Measurements from ENCODE around the gene CTIF.

DNA sequence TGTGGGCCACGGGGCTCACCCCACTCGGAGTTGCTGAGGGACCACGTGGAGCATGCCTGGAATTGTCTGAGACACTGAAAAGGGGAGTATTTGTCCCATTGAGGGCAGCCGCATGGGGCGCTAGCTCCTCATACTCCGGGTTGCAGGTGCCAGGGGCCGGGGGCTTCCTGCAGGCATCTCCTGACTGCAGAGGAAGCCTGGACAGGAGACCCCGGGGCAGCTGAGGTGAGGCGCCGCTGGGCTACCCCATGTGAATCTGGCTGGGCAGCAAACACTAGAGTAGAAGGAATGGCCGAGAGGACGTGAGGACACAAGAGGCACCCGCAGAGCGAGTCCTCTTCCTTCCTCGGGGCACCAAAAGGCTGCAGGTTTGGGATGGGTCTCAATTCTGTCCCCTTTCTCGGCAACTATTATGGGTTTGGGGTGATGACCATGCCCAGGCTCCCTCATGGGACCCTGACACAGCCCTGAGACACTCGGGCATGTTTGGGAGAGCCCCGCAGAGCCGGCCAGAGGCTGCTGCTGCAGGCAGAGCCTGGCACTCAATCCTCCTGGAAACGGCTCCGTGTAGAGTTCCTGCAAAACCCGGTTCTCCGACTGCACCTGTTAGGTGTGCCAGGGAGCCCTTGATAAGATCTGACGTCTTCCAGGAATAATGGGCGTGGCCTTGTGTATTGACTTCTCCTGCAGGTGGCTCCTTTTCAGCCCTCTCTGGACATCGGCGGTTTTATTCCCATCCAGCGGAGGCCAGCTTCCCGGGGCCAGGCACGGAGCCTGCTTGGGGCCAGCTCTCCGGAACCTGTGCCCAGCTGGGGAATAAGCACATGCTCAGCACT lies 77.0 kb downstream of the CTIF start:
- TF ChIP-seq JUNB (IDR thresholded peaks at IDR 0.05; ENCODE audit: unreplicated experiment) (no peak), POLR2AphosphoS5 (IDR thresholded peaks at IDR 0.05; ENCODE audit: low read depth) (no peak), EZH2 (IDR thresholded peaks at IDR 0.05; ENCODE audit: low read depth, unreplicated experiment) (no peak), STAT1 (IDR thresholded peaks at IDR 0.05; ENCODE audit: unreplicated experiment) (no peak), CREB1 (CRISPR knock-in tag; IDR thresholded peaks at IDR 0.05; ENCODE audit: low read depth) (no peak), EZH2phosphoT487 (IDR thresholded peaks at IDR 0.05; ENCODE audit: unreplicated experiment) (no peak)
- TF ChIP-seq, protein P1, sequence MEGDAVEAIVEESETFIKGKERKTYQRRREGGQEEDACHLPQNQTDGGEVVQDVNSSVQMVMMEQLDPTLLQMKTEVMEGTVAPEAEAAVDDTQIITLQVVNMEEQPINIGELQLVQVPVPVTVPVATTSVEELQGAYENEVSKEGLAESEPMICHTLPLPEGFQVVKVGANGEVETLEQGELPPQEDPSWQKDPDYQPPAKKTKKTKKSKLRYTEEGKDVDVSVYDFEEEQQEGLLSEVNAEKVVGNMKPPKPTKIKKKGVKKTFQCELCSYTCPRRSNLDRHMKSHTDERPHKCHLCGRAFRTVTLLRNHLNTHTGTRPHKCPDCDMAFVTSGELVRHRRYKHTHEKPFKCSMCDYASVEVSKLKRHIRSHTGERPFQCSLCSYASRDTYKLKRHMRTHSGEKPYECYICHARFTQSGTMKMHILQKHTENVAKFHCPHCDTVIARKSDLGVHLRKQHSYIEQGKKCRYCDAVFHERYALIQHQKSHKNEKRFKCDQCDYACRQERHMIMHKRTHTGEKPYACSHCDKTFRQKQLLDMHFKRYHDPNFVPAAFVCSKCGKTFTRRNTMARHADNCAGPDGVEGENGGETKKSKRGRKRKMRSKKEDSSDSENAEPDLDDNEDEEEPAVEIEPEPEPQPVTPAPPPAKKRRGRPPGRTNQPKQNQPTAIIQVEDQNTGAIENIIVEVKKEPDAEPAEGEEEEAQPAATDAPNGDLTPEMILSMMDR (conservative IDR thresholded peaks at IDR 0.05; ENCODE audit: low read depth in 2 of 2), result peak in 1 of 2 experiments; percentile 35; a peak in 1 of 4 replicates
- TF ChIP-seq, protein P2, sequence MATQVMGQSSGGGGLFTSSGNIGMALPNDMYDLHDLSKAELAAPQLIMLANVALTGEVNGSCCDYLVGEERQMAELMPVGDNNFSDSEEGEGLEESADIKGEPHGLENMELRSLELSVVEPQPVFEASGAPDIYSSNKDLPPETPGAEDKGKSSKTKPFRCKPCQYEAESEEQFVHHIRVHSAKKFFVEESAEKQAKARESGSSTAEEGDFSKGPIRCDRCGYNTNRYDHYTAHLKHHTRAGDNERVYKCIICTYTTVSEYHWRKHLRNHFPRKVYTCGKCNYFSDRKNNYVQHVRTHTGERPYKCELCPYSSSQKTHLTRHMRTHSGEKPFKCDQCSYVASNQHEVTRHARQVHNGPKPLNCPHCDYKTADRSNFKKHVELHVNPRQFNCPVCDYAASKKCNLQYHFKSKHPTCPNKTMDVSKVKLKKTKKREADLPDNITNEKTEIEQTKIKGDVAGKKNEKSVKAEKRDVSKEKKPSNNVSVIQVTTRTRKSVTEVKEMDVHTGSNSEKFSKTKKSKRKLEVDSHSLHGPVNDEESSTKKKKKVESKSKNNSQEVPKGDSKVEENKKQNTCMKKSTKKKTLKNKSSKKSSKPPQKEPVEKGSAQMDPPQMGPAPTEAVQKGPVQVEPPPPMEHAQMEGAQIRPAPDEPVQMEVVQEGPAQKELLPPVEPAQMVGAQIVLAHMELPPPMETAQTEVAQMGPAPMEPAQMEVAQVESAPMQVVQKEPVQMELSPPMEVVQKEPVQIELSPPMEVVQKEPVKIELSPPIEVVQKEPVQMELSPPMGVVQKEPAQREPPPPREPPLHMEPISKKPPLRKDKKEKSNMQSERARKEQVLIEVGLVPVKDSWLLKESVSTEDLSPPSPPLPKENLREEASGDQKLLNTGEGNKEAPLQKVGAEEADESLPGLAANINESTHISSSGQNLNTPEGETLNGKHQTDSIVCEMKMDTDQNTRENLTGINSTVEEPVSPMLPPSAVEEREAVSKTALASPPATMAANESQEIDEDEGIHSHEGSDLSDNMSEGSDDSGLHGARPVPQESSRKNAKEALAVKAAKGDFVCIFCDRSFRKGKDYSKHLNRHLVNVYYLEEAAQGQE (IDR thresholded peaks at IDR 0.05; ENCODE audit: unreplicated experiment), result no peak
- TF ChIP-seq, protein P3, sequence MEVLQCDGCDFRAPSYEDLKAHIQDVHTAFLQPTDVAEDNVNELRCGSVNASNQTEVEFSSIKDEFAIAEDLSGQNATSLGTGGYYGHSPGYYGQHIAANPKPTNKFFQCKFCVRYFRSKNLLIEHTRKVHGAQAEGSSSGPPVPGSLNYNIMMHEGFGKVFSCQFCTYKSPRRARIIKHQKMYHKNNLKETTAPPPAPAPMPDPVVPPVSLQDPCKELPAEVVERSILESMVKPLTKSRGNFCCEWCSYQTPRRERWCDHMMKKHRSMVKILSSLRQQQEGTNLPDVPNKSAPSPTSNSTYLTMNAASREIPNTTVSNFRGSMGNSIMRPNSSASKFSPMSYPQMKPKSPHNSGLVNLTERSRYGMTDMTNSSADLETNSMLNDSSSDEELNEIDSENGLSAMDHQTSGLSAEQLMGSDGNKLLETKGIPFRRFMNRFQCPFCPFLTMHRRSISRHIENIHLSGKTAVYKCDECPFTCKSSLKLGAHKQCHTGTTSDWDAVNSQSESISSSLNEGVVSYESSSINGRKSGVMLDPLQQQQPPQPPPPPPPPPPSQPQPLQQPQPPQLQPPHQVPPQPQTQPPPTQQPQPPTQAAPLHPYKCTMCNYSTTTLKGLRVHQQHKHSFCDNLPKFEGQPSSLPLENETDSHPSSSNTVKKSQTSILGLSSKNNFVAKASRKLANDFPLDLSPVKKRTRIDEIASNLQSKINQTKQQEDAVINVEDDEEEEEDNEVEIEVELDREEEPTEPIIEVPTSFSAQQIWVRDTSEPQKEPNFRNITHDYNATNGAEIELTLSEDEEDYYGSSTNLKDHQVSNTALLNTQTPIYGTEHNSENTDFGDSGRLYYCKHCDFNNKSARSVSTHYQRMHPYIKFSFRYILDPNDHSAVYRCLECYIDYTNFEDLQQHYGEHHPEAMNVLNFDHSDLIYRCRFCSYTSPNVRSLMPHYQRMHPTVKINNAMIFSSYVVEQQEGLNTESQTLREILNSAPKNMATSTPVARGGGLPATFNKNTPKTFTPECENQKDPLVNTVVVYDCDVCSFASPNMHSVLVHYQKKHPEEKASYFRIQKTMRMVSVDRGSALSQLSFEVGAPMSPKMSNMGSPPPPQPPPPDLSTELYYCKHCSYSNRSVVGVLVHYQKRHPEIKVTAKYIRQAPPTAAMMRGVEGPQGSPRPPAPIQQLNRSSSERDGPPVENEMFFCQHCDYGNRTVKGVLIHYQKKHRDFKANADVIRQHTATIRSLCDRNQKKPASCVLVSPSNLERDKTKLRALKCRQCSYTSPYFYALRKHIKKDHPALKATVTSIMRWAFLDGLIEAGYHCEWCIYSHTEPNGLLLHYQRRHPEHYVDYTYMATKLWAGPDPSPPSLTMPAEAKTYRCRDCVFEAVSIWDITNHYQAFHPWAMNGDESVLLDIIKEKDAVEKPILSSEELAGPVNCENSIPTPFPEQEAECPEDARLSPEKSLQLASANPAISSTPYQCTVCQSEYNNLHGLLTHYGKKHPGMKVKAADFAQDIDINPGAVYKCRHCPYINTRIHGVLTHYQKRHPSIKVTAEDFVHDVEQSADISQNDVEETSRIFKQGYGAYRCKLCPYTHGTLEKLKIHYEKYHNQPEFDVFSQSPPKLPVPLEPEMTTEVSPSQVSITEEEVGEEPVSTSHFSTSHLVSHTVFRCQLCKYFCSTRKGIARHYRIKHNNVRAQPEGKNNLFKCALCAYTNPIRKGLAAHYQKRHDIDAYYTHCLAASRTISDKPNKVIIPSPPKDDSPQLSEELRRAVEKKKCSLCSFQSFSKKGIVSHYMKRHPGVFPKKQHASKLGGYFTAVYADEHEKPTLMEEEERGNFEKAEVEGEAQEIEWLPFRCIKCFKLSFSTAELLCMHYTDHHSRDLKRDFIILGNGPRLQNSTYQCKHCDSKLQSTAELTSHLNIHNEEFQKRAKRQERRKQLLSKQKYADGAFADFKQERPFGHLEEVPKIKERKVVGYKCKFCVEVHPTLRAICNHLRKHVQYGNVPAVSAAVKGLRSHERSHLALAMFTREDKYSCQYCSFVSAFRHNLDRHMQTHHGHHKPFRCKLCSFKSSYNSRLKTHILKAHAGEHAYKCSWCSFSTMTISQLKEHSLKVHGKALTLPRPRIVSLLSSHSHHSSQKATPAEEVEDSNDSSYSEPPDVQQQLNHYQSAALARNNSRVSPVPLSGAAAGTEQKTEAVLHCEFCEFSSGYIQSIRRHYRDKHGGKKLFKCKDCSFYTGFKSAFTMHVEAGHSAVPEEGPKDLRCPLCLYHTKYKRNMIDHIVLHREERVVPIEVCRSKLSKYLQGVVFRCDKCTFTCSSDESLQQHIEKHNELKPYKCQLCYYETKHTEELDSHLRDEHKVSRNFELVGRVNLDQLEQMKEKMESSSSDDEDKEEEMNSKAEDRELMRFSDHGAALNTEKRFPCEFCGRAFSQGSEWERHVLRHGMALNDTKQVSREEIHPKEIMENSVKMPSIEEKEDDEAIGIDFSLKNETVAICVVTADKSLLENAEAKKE (CRISPR knock-in tag; IDR thresholded peaks at IDR 0.05), result no peak
